ENCODE measurements around the gene GNA14.

GRCh38 chr9:77514886-77515711 lies 133.0 kb downstream of the GNA14 start:
- TF ChIP-seq POLR2A (IDR thresholded peaks at IDR 0.05; ENCODE audit: borderline replicate concordance, extremely low read depth, insufficient read depth, insufficient read length) = no peak
- TF ChIP-seq SRF (IDR thresholded peaks at IDR 0.05; ENCODE audit: low read depth) = no peak
- TF ChIP-seq CTCF (IDR thresholded peaks at IDR 0.05 in 2 of 3, conservative IDR thresholded peaks at IDR 0.05 in 1 of 3; ENCODE audit: borderline replicate concordance in 1 of 3, insufficient read depth in 1 of 3, low read depth in 2 of 3, low read length in 2 of 3) = no peak
- TF ChIP-seq SP1 (IDR thresholded peaks at IDR 0.05; ENCODE audit: low read depth) = no peak
- TF ChIP-seq EZH2 (IDR thresholded peaks at IDR 0.05) = no peak
- no peak for TF ChIP-seq POLR2AphosphoS5 (IDR thresholded peaks at IDR 0.05; ENCODE audit: low read depth, low read length)
- no peak for TF ChIP-seq RAD21 (IDR thresholded peaks at IDR 0.05; ENCODE audit: low read depth)
- TF ChIP-seq ZNF274 (IDR thresholded peaks at IDR 0.05; ENCODE audit: low read depth, low read length) = no peak
- TF ChIP-seq, protein P1, sequence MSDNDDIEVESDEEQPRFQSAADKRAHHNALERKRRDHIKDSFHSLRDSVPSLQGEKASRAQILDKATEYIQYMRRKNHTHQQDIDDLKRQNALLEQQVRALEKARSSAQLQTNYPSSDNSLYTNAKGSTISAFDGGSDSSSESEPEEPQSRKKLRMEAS (IDR thresholded peaks at IDR 0.05) = no peak
- no peak for TF ChIP-seq EGR1 (IDR thresholded peaks at IDR 0.05; ENCODE audit: low read depth)
- no peak for TF ChIP-seq CEBPB (IDR thresholded peaks at IDR 0.05; ENCODE audit: low read depth)
- TF ChIP-seq EZH2phosphoT487 (IDR thresholded peaks at IDR 0.05; ENCODE audit: borderline replicate concordance) = no peak
